ENCODE results near the gene FADS2.

FADS2 gene

DNA sequence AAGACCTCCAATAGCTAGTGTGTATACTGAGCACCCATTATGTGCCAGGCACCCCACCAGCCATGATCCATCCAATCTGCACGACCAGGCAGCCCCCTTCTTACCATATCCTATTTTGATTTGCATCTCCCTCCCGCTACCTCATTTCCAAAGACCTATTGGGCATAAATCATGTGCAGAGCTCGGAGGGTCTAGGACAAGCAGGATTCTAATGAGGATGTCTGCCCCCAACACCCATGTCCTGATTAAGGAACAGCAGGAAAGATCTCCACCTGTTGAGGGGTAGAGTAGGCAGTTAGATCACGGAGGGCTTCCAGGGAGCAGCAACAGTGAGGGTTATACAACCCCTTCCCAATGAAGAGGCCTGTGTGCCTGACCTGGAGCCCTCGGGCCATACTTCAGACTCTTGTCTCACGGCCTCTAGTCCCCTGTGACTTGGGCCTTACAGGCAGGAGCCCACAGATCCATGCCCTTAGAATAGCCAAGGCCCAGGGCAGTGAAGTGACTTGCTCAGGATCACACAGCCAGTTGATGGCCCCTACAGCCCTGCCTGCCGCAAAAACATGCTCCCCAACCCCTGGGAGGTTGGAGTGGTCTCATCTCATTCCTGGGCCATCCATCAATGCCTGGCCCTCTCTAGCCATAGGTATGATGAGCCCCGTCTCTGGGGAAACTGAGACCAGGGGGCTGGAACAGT, 85.7 kb downstream of the FADS2 start:
- no peak for DNase-seq (ENCODE audit: low read depth)
- no peak overlapping the region for H3K4me3 ChIP-seq (replicated peaks; ENCODE audit: low read depth, low read length)
- TF ChIP-seq, protein P1, sequence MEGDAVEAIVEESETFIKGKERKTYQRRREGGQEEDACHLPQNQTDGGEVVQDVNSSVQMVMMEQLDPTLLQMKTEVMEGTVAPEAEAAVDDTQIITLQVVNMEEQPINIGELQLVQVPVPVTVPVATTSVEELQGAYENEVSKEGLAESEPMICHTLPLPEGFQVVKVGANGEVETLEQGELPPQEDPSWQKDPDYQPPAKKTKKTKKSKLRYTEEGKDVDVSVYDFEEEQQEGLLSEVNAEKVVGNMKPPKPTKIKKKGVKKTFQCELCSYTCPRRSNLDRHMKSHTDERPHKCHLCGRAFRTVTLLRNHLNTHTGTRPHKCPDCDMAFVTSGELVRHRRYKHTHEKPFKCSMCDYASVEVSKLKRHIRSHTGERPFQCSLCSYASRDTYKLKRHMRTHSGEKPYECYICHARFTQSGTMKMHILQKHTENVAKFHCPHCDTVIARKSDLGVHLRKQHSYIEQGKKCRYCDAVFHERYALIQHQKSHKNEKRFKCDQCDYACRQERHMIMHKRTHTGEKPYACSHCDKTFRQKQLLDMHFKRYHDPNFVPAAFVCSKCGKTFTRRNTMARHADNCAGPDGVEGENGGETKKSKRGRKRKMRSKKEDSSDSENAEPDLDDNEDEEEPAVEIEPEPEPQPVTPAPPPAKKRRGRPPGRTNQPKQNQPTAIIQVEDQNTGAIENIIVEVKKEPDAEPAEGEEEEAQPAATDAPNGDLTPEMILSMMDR (IDR thresholded peaks at IDR 0.05; ENCODE audit: low read length, missing control alignments), result no peak

DNA sequence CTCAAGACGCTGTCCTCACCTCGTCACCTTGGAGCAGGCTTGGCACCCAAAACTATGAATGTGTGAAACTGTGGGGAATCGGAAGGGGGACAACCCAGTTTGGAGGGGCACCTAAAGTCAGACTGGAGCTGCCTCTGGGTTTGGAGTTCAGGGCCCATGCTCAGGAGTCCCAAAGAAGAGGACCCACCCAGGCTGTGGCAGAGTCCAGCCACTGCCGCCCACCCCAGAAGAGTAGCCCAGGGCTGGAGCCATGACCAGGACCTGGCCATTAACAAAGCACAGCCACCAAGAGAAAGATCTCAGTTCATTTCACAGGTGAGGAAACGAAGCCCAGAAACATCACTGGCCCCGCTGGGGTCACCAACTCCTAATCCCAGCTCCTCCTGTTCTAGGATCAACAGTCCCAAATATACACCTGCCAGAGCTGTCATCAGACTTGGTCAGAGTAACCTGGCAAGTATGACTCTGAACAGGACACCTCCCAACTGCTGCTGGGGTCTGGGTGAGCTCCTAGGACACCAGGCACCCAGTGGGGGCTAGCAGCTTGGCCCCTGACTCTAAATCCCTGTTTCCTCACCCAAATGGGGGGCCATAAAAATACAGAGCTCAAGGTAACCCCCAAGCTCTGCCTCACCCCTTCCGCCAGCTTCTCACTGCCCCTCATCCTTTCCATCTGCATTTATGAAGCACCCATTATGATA, 86.5 kb downstream of the FADS2 start:
- TF ChIP-seq, protein P1 (IDR thresholded peaks at IDR 0.05; ENCODE audit: low read length, missing control alignments), result no peak
- DNase-seq (ENCODE audit: low read depth), result no peak
- H3K4me3 ChIP-seq (replicated peaks; ENCODE audit: low read depth, low read length), result no peak overlapping the region

DNA sequence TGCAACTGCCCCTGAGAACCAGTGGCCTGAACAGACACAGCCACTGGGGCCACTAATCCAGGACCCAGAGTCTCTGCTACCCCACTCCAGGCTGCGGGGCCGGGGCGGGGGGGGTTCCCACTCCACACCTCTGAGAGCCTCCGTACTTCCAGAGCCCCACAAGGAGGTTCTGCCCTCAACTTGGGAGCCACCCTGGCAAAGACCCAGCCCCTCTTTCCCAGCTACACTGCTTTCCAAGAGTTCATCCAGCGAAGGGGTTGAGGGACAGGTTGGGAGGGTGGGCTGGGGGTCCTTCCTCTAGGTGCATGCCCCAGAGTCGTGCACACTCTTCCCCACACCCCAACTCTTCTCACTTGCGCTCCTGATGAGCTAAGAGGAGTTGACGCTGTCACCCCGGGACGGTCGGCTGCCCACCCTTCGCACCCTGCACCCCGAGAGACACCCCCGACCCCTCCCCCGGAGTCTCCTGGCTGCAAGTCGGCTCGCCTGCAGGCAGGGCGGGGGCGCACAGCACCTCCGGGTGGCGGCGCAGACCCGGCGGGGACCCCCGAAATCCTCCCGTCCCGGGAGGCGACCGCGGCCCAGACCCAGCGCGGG, 88.7 kb downstream of the FADS2 start:
- TF ChIP-seq, protein P1 (IDR thresholded peaks at IDR 0.05; ENCODE audit: low read length, missing control alignments), result no peak
- H3K4me3 ChIP-seq (replicated peaks; ENCODE audit: low read depth, low read length), result peak overlapping the region; percentile 64

More for the DNA sequence above, 88.7 kb downstream of the FADS2 start:
- no peak for DNase-seq (ENCODE audit: low read depth)

Data from fibroblast of pulmonary artery (primary cell).